ENCODE data around the gene TTPAL. TPM values are rescaled to one million over a fixed set of nuclear protein-coding genes. Genes with fewer than 3 reads are reported as not detected.

Gene TTPAL
- total RNA-seq, 1 experiment from 2014 or later = 10.3 TPM

DNA sequence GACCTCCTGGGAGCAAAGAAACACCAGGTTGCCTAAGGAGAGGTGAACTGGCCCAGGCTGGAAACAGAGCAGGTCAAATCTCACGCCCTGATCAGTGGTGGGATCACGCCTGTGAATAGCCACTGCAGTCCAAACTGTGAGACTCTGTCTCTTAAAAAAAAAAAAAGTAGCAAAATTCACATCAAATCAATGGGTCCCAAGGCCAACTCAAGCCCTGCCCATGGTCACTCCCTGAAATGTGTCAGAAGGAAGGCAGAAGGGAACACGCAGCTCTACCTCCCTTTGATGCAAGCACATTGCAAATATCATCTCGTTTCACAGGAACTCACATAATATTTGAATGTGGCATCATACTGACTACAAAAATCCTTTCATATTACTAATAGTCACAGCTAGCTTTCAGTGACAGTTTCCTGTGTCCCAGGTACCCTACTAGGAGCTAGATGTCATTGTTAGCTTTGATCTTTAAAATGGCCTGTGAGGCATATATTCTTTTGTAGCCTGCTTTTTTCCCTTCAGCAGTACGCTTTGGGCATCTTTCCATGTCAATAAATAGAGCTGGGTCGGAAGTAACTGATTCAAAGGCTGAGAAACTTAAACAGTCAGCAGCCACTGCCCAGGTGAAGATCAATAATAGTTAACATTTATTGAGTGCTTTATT, 14.4 kb upstream of the TTPAL start:
- ChIA-PET CTCF (interaction anchor here (0.9 to 2.3 kb wide), 6 partner anchors 10 to 244 kb away, joined by 3 to 10 read pairs (median 5); no protein-coding TSS in a partner anchor), POLR2A (no interaction called here)
- Mint-ChIP-seq H3K4me3 (no peak overlapping the region), H3K9me3 (no peaks in the 10 kb centered on the region), H3K27ac (no peak overlapping the region), H3K4me1 (peaks cover 10% of the 10 kb centered on the region), H3K27me3 (ENCODE audit: low read depth) (no peaks in the 10 kb centered on the region; the same call in 1 of the 2 replicates), H3K36me3 (no peaks in the 10 kb centered on the region)
- ATAC-seq (no peak), DNase-seq (ENCODE audit: low spot score) (no peak)
- TF ChIP-seq, protein P1, sequence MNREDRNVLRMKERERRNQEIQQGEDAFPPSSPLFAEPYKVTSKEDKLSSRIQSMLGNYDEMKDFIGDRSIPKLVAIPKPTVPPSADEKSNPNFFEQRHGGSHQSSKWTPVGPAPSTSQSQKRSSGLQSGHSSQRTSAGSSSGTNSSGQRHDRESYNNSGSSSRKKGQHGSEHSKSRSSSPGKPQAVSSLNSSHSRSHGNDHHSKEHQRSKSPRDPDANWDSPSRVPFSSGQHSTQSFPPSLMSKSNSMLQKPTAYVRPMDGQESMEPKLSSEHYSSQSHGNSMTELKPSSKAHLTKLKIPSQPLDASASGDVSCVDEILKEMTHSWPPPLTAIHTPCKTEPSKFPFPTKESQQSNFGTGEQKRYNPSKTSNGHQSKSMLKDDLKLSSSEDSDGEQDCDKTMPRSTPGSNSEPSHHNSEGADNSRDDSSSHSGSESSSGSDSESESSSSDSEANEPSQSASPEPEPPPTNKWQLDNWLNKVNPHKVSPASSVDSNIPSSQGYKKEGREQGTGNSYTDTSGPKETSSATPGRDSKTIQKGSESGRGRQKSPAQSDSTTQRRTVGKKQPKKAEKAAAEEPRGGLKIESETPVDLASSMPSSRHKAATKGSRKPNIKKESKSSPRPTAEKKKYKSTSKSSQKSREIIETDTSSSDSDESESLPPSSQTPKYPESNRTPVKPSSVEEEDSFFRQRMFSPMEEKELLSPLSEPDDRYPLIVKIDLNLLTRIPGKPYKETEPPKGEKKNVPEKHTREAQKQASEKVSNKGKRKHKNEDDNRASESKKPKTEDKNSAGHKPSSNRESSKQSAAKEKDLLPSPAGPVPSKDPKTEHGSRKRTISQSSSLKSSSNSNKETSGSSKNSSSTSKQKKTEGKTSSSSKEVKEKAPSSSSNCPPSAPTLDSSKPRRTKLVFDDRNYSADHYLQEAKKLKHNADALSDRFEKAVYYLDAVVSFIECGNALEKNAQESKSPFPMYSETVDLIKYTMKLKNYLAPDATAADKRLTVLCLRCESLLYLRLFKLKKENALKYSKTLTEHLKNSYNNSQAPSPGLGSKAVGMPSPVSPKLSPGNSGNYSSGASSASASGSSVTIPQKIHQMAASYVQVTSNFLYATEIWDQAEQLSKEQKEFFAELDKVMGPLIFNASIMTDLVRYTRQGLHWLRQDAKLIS (CRISPR knock-in tag; IDR thresholded peaks at IDR 0.05; ENCODE audit: borderline replicate concordance) = no peak
- TF ChIP-seq, protein P2, sequence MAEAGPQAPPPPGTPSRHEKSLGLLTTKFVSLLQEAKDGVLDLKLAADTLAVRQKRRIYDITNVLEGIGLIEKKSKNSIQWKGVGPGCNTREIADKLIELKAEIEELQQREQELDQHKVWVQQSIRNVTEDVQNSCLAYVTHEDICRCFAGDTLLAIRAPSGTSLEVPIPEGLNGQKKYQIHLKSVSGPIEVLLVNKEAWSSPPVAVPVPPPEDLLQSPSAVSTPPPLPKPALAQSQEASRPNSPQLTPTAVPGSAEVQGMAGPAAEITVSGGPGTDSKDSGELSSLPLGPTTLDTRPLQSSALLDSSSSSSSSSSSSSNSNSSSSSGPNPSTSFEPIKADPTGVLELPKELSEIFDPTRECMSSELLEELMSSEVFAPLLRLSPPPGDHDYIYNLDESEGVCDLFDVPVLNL (CRISPR knock-in tag; IDR thresholded peaks at IDR 0.05; ENCODE audit: borderline replicate concordance, low read depth) = no peak
- TF ChIP-seq, protein P3, sequence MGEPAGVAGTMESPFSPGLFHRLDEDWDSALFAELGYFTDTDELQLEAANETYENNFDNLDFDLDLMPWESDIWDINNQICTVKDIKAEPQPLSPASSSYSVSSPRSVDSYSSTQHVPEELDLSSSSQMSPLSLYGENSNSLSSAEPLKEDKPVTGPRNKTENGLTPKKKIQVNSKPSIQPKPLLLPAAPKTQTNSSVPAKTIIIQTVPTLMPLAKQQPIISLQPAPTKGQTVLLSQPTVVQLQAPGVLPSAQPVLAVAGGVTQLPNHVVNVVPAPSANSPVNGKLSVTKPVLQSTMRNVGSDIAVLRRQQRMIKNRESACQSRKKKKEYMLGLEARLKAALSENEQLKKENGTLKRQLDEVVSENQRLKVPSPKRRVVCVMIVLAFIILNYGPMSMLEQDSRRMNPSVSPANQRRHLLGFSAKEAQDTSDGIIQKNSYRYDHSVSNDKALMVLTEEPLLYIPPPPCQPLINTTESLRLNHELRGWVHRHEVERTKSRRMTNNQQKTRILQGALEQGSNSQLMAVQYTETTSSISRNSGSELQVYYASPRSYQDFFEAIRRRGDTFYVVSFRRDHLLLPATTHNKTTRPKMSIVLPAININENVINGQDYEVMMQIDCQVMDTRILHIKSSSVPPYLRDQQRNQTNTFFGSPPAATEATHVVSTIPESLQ (CRISPR knock-in tag; IDR thresholded peaks at IDR 0.05) = no peak
- no peak for TF ChIP-seq CBFB (CRISPR knock-in tag; IDR thresholded peaks at IDR 0.05; ENCODE audit: low read depth)
- TF ChIP-seq GABPB1 (CRISPR knock-in tag; IDR thresholded peaks at IDR 0.05) = peak; percentile 40; the same call in 1 of the 2 replicates
- TF ChIP-seq, protein P4, sequence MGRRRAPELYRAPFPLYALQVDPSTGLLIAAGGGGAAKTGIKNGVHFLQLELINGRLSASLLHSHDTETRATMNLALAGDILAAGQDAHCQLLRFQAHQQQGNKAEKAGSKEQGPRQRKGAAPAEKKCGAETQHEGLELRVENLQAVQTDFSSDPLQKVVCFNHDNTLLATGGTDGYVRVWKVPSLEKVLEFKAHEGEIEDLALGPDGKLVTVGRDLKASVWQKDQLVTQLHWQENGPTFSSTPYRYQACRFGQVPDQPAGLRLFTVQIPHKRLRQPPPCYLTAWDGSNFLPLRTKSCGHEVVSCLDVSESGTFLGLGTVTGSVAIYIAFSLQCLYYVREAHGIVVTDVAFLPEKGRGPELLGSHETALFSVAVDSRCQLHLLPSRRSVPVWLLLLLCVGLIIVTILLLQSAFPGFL (CRISPR knock-in tag; IDR thresholded peaks at IDR 0.05; ENCODE audit: borderline replicate concordance) = peak; percentile 60; the same call in 1 of the 2 replicates
- no peak for TF ChIP-seq MXD4 (CRISPR knock-in tag; IDR thresholded peaks at IDR 0.05; ENCODE audit: borderline replicate concordance)

DNA sequence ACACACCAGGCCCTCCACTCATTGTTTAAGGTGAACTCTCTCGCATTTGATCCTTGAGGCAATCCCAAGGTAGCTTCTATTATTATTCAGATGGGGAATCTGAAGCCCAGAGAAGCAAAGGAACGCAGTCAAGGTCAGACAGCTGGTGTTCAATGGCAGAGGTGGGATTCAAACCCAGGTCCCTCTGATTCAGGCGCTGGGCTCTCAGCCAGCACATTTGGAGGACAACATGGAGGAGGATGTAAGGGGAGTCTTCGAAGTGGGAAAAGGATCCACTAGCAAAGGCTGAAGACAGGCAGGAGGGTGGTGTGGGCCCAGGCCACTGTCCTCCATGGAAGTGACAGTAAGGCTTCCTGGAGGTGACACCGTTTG, 13.9 kb upstream of the TTPAL start:
- TF ChIP-seq SP1 (CRISPR knock-in tag; conservative IDR thresholded peaks at IDR 0.05) = no peak
- TF ChIP-seq, protein P5, sequence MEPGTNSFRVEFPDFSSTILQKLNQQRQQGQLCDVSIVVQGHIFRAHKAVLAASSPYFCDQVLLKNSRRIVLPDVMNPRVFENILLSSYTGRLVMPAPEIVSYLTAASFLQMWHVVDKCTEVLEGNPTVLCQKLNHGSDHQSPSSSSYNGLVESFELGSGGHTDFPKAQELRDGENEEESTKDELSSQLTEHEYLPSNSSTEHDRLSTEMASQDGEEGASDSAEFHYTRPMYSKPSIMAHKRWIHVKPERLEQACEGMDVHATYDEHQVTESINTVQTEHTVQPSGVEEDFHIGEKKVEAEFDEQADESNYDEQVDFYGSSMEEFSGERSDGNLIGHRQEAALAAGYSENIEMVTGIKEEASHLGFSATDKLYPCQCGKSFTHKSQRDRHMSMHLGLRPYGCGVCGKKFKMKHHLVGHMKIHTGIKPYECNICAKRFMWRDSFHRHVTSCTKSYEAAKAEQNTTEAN (CRISPR knock-in tag; IDR thresholded peaks at IDR 0.05) = no peak
- TF ChIP-seq, protein P6, sequence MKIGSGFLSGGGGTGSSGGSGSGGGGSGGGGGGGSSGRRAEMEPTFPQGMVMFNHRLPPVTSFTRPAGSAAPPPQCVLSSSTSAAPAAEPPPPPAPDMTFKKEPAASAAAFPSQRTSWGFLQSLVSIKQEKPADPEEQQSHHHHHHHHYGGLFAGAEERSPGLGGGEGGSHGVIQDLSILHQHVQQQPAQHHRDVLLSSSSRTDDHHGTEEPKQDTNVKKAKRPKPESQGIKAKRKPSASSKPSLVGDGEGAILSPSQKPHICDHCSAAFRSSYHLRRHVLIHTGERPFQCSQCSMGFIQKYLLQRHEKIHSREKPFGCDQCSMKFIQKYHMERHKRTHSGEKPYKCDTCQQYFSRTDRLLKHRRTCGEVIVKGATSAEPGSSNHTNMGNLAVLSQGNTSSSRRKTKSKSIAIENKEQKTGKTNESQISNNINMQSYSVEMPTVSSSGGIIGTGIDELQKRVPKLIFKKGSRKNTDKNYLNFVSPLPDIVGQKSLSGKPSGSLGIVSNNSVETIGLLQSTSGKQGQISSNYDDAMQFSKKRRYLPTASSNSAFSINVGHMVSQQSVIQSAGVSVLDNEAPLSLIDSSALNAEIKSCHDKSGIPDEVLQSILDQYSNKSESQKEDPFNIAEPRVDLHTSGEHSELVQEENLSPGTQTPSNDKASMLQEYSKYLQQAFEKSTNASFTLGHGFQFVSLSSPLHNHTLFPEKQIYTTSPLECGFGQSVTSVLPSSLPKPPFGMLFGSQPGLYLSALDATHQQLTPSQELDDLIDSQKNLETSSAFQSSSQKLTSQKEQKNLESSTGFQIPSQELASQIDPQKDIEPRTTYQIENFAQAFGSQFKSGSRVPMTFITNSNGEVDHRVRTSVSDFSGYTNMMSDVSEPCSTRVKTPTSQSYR (CRISPR knock-in tag; IDR thresholded peaks at IDR 0.05) = no peak
- TF ChIP-seq CREM (CRISPR knock-in tag; IDR thresholded peaks at IDR 0.05) = no peak
- TF ChIP-seq PRRX2 (CRISPR knock-in tag; IDR thresholded peaks at IDR 0.05) = no peak
- no peak for TF ChIP-seq ATF1 (CRISPR knock-in tag; IDR thresholded peaks at IDR 0.05)
- TF ChIP-seq TEAD1 (CRISPR knock-in tag; IDR thresholded peaks at IDR 0.05) = no peak
- no peak for TF ChIP-seq FOXK1 (CRISPR knock-in tag; IDR thresholded peaks at IDR 0.05)
- no peak for TF ChIP-seq NR3C1 (CRISPR knock-in tag; conservative IDR thresholded peaks at IDR 0.05; ENCODE audit: low read depth)
- TF ChIP-seq, protein P7, sequence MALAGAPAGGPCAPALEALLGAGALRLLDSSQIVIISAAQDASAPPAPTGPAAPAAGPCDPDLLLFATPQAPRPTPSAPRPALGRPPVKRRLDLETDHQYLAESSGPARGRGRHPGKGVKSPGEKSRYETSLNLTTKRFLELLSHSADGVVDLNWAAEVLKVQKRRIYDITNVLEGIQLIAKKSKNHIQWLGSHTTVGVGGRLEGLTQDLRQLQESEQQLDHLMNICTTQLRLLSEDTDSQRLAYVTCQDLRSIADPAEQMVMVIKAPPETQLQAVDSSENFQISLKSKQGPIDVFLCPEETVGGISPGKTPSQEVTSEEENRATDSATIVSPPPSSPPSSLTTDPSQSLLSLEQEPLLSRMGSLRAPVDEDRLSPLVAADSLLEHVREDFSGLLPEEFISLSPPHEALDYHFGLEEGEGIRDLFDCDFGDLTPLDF (CRISPR knock-in tag; IDR thresholded peaks at IDR 0.05) = no peak
- CTCF ChIA-PET = interaction anchor here (0.9 to 2.1 kb wide), 5 partner anchors 10 to 245 kb away, joined by 3 to 10 read pairs (median 4); no protein-coding TSS in a partner anchor
- POLR2A ChIA-PET = no interaction called here
- H3K4me1 Mint-ChIP-seq = peaks cover 10% of the 10 kb centered on the region
- no peaks in the 10 kb centered on the region for H3K36me3 Mint-ChIP-seq
- no peaks in the 10 kb centered on the region for H3K9me3 Mint-ChIP-seq
- H3K27me3 Mint-ChIP-seq (ENCODE audit: low read depth) = no peaks in the 10 kb centered on the region; the same call in 1 of the 2 replicates
- DNase-seq (ENCODE audit: low spot score) (no peak), ATAC-seq (no peak)
- no peak overlapping the region for H3K4me3 Mint-ChIP-seq
- H3K27ac Mint-ChIP-seq = no peak overlapping the region
